GM23338 (cell line): ENCODE measurements around the gene CABLES2. TPM values are rescaled to one million over a fixed set of nuclear protein-coding genes. Genes with fewer than 3 reads are reported as not detected.

ENCODE experiments used
- ATAC-seq: fragments of 200-7000 bp; cut with Tn5 transposase; 3 replicates; pipeline ENCODE4 v1.9.1; 2020
- DNase-seq: peaks from one replicate; pipeline ENCODE4 v3.0.0-alpha.2; 2015; ENCODE audit warnings: low spot score
- H2AFZ ChIP-seq: fragments of 200-600 bp; sonication (generic); 2 replicates; pipeline ENCODE4 v1.8.0; 2016; ENCODE audit warnings: antibody characterized with exemption, mild to moderate bottlenecking, moderate library complexity
- H3F3A ChIP-seq: fragments of 200-600 bp; sonication (generic); replicated peaks from 2 replicates; pipeline ENCODE4 v1.8.0; 2017; ENCODE audit warnings: antibody characterized with exemption, mixed run types, low read depth
- H3K27ac ChIP-seq: fragments of 200-600 bp; sonication (generic); 2 replicates; pipeline ENCODE4 v1.6.1; 2016; ENCODE audit warnings: low read depth
- H3K27me3 ChIP-seq: fragments of 200-600 bp; sonication (generic); 2 replicates; pipeline ENCODE4 v1.8.0; 2016; ENCODE audit warnings: mild to moderate bottlenecking, mixed run types, moderate library complexity; ENCODE audit not compliant: insufficient read depth
- H3K36me3 ChIP-seq: fragments of 200-600 bp; sonication (generic); 2 replicates; pipeline ENCODE4 v1.8.0; 2016; ENCODE audit warnings: mild to moderate bottlenecking; ENCODE audit not compliant: insufficient read depth
- H3K4me1 ChIP-seq: fragments of 200-600 bp; sonication (generic); 2 replicates; pipeline ENCODE4 v1.8.0; 2016; ENCODE audit warnings: mild to moderate bottlenecking, moderate library complexity; ENCODE audit not compliant: insufficient read depth
- H3K4me2 ChIP-seq: fragments of 200-600 bp; sonication (generic); 2 replicates; pipeline ENCODE4 v1.7.1; 2017; ENCODE audit warnings: mixed run types
- H3K4me3 ChIP-seq: fragments of 200-600 bp; sonication (generic); 2 replicates; pipeline ENCODE4 v1.6.1; 2016; ENCODE audit warnings: mixed run types
- H3K79me2 ChIP-seq: fragments of 200-600 bp; sonication (generic); replicated peaks from 2 replicates; pipeline ENCODE4 v1.8.0; 2017; ENCODE audit warnings: mild to moderate bottlenecking; ENCODE audit not compliant: insufficient read depth
- H3K9me2 ChIP-seq: fragments of 200-600 bp; sonication (generic); 2 replicates; pipeline ENCODE4 v1.8.0; 2017; ENCODE audit not compliant: insufficient read depth
- H4K20me1 ChIP-seq: fragments of 200-600 bp; sonication (generic); replicated peaks from 2 replicates; pipeline ENCODE4 v1.8.0; 2017; ENCODE audit warnings: mild to moderate bottlenecking; ENCODE audit not compliant: insufficient read depth
- H3K27ac Mint-ChIP-seq: 2 replicates; pipeline ENCODE4 v1.8.0; 2020; ENCODE audit warnings: inconsistent platforms, mild to moderate bottlenecking, moderate library complexity, mixed read lengths
- H3K27me3 Mint-ChIP-seq: 3 replicates; pipeline ENCODE4 v1.8.0; 2022; ENCODE audit warnings: low read depth, mild to moderate bottlenecking, moderate library complexity, mixed read lengths, inconsistent platforms; ENCODE audit not compliant: insufficient read depth, poor library complexity
- H3K36me3 Mint-ChIP-seq: 3 replicates; pipeline ENCODE4 v1.8.0; 2021; ENCODE audit warnings: low read depth, mild to moderate bottlenecking, inconsistent platforms, moderate library complexity, mixed read lengths
- H3K4me1 Mint-ChIP-seq: 3 replicates; pipeline ENCODE4 v1.8.0; 2020; ENCODE audit warnings: mild to moderate bottlenecking, inconsistent platforms, mixed read lengths
- H3K4me3 Mint-ChIP-seq: 3 replicates; pipeline ENCODE4 v1.8.0; 2021; ENCODE audit warnings: moderate library complexity, mild to moderate bottlenecking, inconsistent platforms, mixed read lengths
- H3K9me3 Mint-ChIP-seq: 3 replicates; pipeline ENCODE4 v1.8.0; 2020; ENCODE audit warnings: moderate library complexity, mild to moderate bottlenecking, inconsistent platforms, mixed read lengths
- CREB1 ChIP-seq: fragments of 250-450 bp; sonication (Bioruptor Pico); IDR thresholded peaks from 2 replicates; pipeline ENCODE4 v1.5.0; 2020; ENCODE audit warnings: low read depth, mild to moderate bottlenecking, moderate library complexity
- EZH2 ChIP-seq: fragments of 200-600 bp; sonication (generic); IDR thresholded peaks from one replicate; pipeline ENCODE4 v1.8.0; 2017; ENCODE audit warnings: antibody characterized with exemption, mild to moderate bottlenecking, low read depth; ENCODE audit not compliant: unreplicated experiment
- EZH2phosphoT487 ChIP-seq: fragments of 200-600 bp; sonication (generic); IDR thresholded peaks from one replicate; pipeline ENCODE4 v1.8.1; 2018; ENCODE audit warnings: antibody characterized with exemption; ENCODE audit not compliant: unreplicated experiment
- JUNB ChIP-seq: IDR thresholded peaks from one replicate; pipeline ENCODE4 v1.6.1; 2016; ENCODE audit warnings: antibody characterized with exemption; ENCODE audit not compliant: unreplicated experiment
- POLR2AphosphoS5 ChIP-seq: IDR thresholded peaks from 2 replicates; pipeline ENCODE4 v1.6.1; 2016; ENCODE audit warnings: antibody characterized with exemption, low read depth
- STAT1 ChIP-seq: IDR thresholded peaks from one replicate; pipeline ENCODE4 v1.6.1; 2016; ENCODE audit warnings: antibody characterized with exemption; ENCODE audit not compliant: unreplicated experiment
- ZNF114 ChIP-seq: fragments of 250-450 bp; sonication (Bioruptor Pico); IDR thresholded peaks from 2 replicates; pipeline ENCODE4 v1.5.0; 2020; ENCODE audit warnings: mild to moderate bottlenecking, moderate library complexity
- ZNF331 ChIP-seq: fragments of 250-450 bp; sonication (Bioruptor Pico); IDR thresholded peaks from 2 replicates; pipeline ENCODE4 v1.5.0; 2020; ENCODE audit warnings: low read depth, mild to moderate bottlenecking, moderate library complexity
- polyA plus RNA-seq: library from polyadenylated mRNA; unstranded; fragments of >200 nt; fragmentation: Nextera tagmentation; extraction: Ambion mirVana; gene quantifications from 2 replicates; pipeline ENCODE4 v1.2.1, GENCODE V29; 2016
- total RNA-seq: library from RNA; depleted of rRNA; stranded (reverse); fragments of >200 nt; shearing (Covaris generic); gene quantifications from 2 replicates; pipeline ENCODE4 v1.2.3, GENCODE V29; 2014
- TF ChIP-seq, protein P1 (sequence below): IDR thresholded peaks from 2 replicates; pipeline ENCODE4 v1.6.1; 2016; ENCODE audit warnings: antibody characterized with exemption
- TF ChIP-seq, protein P2 (sequence below), 2 experiments: fragments of 200-600 bp in 1 of 2; sonication (generic) in 1 of 2; conservative IDR thresholded peaks; 2 replicates each; pipeline versions ENCODE4 v1.5.1 to v1.6.1; 2016 to 2017; ENCODE audit warnings: antibody characterized with exemption in 2 of 2, low read depth in 2 of 2, mild to moderate bottlenecking in 2 of 2, moderate library complexity in 1 of 2

The CABLES2 gene
- total and polyA plus RNA-seq, 2 experiments from 2014 or later = 4.3 to 12.7 TPM

DNA sequence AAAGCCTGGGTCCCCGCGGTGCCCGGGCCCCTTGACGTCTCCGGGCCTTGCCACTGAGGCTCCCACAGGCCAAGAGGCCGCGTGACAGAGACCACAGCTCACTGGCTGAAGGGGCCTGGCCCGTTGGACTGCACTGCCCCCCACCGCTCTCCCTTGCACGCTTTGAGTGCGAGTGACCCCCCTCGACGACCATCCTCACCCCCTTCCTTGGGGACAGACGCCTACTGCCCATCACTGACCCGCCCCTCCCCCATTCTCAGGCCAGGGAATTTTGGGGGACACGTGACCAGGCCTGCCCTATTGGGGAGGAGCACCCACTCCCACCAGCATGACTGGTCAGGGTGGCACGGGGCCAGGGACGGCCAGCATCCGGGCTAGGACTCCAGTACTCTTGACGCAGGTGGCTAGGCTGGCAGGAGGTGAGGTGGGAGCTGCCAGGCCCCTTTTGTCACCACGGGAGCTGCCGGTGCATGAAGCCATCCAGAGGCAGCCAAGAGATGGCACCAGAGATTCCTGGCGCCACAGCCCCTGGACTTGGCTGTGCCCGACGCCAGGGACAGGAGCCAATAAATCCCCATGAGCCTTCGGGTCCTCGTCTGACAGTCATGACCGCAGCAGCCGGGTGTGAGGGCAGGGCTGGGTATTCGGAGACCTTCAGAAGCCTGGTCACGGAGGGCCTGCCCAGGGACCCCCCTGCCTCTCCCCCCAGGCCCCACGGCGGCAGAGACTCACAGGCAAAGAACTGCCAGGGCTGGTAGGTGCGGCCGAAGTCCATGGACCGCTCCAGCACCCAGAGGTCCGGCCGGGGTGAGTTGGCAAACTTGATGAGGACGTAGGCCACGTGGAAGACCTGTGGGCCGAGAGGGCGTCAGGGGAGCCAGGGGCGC, 54.4 kb downstream of the CABLES2 start:
- Histone ChIP-seq H3K36me3 (peaks cover 9% of the 10 kb centered on the region), H2AFZ (no peak overlapping the region), H3K4me3 (no peak overlapping the region), H3F3A (peaks cover 16% of the 10 kb centered on the region), H4K20me1 (peaks cover 12% of the 10 kb centered on the region), H3K4me2 (no peak overlapping the region), H3K79me2 (peaks cover 40% of the 10 kb centered on the region), H3K27ac (no peak overlapping the region), H3K4me1 (peaks cover 22% of the 10 kb centered on the region), H3K9me2 (no peaks in the 10 kb centered on the region), H3K27me3 (no peaks in the 10 kb centered on the region)
- peaks cover 12% of the 10 kb centered on the region for H3K4me1 Mint-ChIP-seq
- H3K36me3 Mint-ChIP-seq = peaks cover 40% of the 10 kb centered on the region
- peaks cover 24% of the 10 kb centered on the region for H3K9me3 Mint-ChIP-seq
- H3K27ac Mint-ChIP-seq = no peak overlapping the region; the same call in 1 of the 2 replicates
- ATAC-seq (no peak), DNase-seq (no peak)
- H3K4me3 Mint-ChIP-seq = no peak overlapping the region
- peaks cover 11% of the 10 kb centered on the region for H3K27me3 Mint-ChIP-seq
- TF ChIP-seq ZNF114 (CRISPR knock-in tag) = no peak
- TF ChIP-seq EZH2phosphoT487 = no peak
- TF ChIP-seq, protein P1, sequence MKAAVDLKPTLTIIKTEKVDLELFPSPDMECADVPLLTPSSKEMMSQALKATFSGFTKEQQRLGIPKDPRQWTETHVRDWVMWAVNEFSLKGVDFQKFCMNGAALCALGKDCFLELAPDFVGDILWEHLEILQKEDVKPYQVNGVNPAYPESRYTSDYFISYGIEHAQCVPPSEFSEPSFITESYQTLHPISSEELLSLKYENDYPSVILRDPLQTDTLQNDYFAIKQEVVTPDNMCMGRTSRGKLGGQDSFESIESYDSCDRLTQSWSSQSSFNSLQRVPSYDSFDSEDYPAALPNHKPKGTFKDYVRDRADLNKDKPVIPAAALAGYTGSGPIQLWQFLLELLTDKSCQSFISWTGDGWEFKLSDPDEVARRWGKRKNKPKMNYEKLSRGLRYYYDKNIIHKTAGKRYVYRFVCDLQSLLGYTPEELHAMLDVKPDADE = no peak
- TF ChIP-seq CREB1 (CRISPR knock-in tag) = no peak
- no peak for TF ChIP-seq POLR2AphosphoS5

DNA sequence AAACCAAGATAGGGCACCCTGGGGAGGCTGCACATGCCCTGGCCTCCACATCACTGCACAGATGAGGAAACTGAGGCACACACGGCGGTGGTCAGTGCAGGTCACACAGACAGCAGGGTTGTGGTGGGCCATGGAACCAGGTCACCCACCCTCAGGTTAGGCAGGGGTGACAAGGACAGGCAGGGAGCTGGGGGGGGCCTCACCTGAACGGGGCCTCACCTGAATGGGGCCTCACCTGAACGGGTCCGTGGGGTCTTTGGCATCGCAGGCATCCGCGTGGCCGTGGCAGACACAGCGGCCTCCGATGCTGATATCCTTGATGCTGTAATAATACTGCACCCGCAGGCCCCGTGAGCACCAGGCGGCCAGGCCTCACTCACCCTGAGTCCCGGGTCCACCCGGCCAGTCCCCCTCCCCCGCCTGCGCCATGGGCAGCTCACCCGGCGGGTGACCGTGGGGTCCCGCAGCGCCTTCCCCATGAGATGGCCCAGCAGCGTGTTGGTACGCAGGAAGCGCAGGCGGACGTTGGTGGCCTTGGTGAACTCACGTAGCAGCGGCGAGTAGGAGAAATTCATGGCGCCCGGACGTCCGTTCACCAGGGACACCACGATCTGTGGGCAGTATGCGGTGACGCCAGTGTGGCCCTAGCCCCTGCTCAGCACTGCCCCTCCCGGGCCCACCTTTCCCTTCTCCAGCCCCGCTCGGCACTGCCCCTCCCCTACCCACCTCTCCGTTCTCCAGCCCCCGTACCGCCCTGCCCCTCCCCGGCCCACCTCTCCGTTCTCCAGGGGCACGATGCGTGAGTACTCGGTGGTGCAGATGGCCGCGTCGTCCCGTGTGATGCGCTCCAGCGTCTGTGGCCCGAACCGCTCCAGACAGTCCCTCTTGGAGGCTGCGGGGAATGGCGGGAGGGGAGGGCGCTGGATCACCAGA, 55.4 kb downstream of the CABLES2 start:
- Histone ChIP-seq H2AFZ (no peak overlapping the region), H4K20me1 (peaks cover 9% of the 10 kb centered on the region), H3F3A (peaks cover 16% of the 10 kb centered on the region), H3K9me2 (no peaks in the 10 kb centered on the region), H3K36me3 (peaks cover 9% of the 10 kb centered on the region), H3K4me1 (peaks cover 22% of the 10 kb centered on the region), H3K27ac (no peak overlapping the region), H3K27me3 (no peaks in the 10 kb centered on the region), H3K79me2 (peaks cover 30% of the 10 kb centered on the region), H3K4me2 (no peak overlapping the region), H3K4me3 (no peak overlapping the region)
- Mint-ChIP-seq H3K4me3 (no peak overlapping the region), H3K27me3 (peaks cover 11% of the 10 kb centered on the region), H3K4me1 (peaks cover 12% of the 10 kb centered on the region), H3K36me3 (peaks cover 48% of the 10 kb centered on the region), H3K27ac (no peak overlapping the region), H3K9me3 (peaks cover 24% of the 10 kb centered on the region)
- no peak for DNase-seq
- no peak for ATAC-seq
- TF ChIP-seq EZH2 = no peak
- no peak for TF ChIP-seq ZNF331
- no peak for TF ChIP-seq ZNF114 (CRISPR knock-in tag)
- no peak for TF ChIP-seq STAT1
- no peak for TF ChIP-seq CREB1 (CRISPR knock-in tag)
- TF ChIP-seq, protein P1 = no peak
- no peak for TF ChIP-seq EZH2phosphoT487
- no peak for TF ChIP-seq JUNB
- TF ChIP-seq, protein P2, sequence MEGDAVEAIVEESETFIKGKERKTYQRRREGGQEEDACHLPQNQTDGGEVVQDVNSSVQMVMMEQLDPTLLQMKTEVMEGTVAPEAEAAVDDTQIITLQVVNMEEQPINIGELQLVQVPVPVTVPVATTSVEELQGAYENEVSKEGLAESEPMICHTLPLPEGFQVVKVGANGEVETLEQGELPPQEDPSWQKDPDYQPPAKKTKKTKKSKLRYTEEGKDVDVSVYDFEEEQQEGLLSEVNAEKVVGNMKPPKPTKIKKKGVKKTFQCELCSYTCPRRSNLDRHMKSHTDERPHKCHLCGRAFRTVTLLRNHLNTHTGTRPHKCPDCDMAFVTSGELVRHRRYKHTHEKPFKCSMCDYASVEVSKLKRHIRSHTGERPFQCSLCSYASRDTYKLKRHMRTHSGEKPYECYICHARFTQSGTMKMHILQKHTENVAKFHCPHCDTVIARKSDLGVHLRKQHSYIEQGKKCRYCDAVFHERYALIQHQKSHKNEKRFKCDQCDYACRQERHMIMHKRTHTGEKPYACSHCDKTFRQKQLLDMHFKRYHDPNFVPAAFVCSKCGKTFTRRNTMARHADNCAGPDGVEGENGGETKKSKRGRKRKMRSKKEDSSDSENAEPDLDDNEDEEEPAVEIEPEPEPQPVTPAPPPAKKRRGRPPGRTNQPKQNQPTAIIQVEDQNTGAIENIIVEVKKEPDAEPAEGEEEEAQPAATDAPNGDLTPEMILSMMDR (conservative IDR thresholded peaks at IDR 0.05; ENCODE audit: low read depth in 2 of 2) = no peak
